Neural cell (in vitro differentiated cells): ENCODE results near the gene ING1.

Experiments used
- CTCF ChIP-seq: fragments of 450-650 bp; IDR thresholded peaks from 2 replicates; pipeline ENCODE4 v1.5.1; 2014; ENCODE audit warnings: antibody characterized with exemption, mild to moderate bottlenecking, moderate library complexity; ENCODE audit not compliant: poor library complexity, severe bottlenecking
- EP300 ChIP-seq: fragments of 450-650 bp; conservative IDR thresholded peaks from 2 replicates; pipeline ENCODE4 v1.6.1; 2014; ENCODE audit warnings: antibody characterized with exemption, mild to moderate bottlenecking, moderate library complexity; ENCODE audit not compliant: poor library complexity, severe bottlenecking
- EZH2 ChIP-seq: fragments of 200-600, 300-800 bp; shearing (Covaris generic), sonication (generic); IDR thresholded peaks from 2 replicates; pipeline ENCODE4 v1.6.1; 2014; ENCODE audit warnings: antibody characterized with exemption, low read length, borderline replicate concordance, mild to moderate bottlenecking; ENCODE audit not compliant: insufficient read depth, poor library complexity, severe bottlenecking
- MXI1 ChIP-seq: fragments of 450-650 bp; conservative IDR thresholded peaks from 2 replicates; pipeline ENCODE4 v1.6.1; 2014; ENCODE audit warnings: antibody characterized with exemption, mild to moderate bottlenecking; ENCODE audit not compliant: poor library complexity, severe bottlenecking
- POLR2AphosphoS5 ChIP-seq: IDR thresholded peaks from 2 replicates; pipeline ENCODE4 v1.6.1; 2012
- RAD21 ChIP-seq: fragments of 450-650 bp; conservative IDR thresholded peaks from 2 replicates; pipeline ENCODE4 v1.6.1; 2014; ENCODE audit warnings: antibody characterized with exemption, mild to moderate bottlenecking, moderate library complexity
- REST ChIP-seq: IDR thresholded peaks from 2 replicates; pipeline ENCODE4 v1.6.1; 2012; ENCODE audit warnings: borderline replicate concordance
- SMC3 ChIP-seq: fragments of 450-650 bp; conservative IDR thresholded peaks from 2 replicates; pipeline ENCODE4 v1.6.1; 2014; ENCODE audit warnings: antibody characterized with exemption, mild to moderate bottlenecking, moderate library complexity; ENCODE audit not compliant: poor library complexity

- peak; percentile 26 for TF ChIP-seq CTCF
- no peak for TF ChIP-seq EZH2
- TF ChIP-seq MXI1: peak; percentile 39
- TF ChIP-seq POLR2AphosphoS5: peak; percentile 96
- peak; percentile 29 for TF ChIP-seq EP300
- peak; percentile 27 for TF ChIP-seq RAD21
- TF ChIP-seq SMC3: peak; percentile 10
- TF ChIP-seq REST: peak; percentile 10
These were observed 455 bp upstream of the ING1 start for GRCh38 chr13:110712849-110713641.
